OCI-LY7 (cell line): Measurements from ENCODE around the gene PELI2. TPM values are rescaled to one million over a fixed set of nuclear protein-coding genes. Genes with fewer than 3 reads are reported as not detected.

Experiments used
- BruUV-seq: library from RNA; stranded (reverse); fragments of 400-500 nt; replicated peaks from 2 replicates; lab custom pipeline; 2021; lab: Mats Ljungman, UMichigan
- CTCF ChIA-PET: fragments of 300-600 bp; sonication (Branson Sonifier 250); formaldehyde crosslinking; loops from one replicate; lab custom pipeline; 2022; ENCODE audit warnings: antibody characterized with exemption; ENCODE audit not compliant: unreplicated experiment; lab: Charles Lee
- POLR2A ChIA-PET: fragments of 300-600 bp; sonication (Branson Sonifier 250); formaldehyde crosslinking; loops from one replicate; lab custom pipeline; 2022; ENCODE audit warnings: antibody characterized with exemption; lab: Charles Lee
- DNase-seq: peaks from one replicate; pipeline ENCODE4 v3.0.0-alpha.2; 2015; ENCODE audit warnings: low spot score
- H2AFZ ChIP-seq: fragments of 200-600 bp; sonication (generic), shearing (Covaris generic); 2 replicates; pipeline ENCODE4 v1.6.1; 2014; ENCODE audit warnings: mild to moderate bottlenecking, antibody characterized with exemption, low read length, moderate library complexity
- H3K27ac ChIP-seq: fragments of 200-600 bp; sonication (generic); 2 replicates; pipeline ENCODE4 v1.5.1; 2014; ENCODE audit warnings: mixed run types, low read depth, mild to moderate bottlenecking, moderate library complexity, low read length, inconsistent platforms; ENCODE audit not compliant: poor library complexity, severe bottlenecking
- H3K36me3 ChIP-seq: fragments of 200-600 bp; sonication (generic); 2 replicates; pipeline ENCODE4 v1.6.1; 2014; ENCODE audit warnings: mild to moderate bottlenecking, antibody characterized with exemption, low read length, moderate library complexity, mixed read lengths; ENCODE audit not compliant: insufficient read depth
- H3K4me1 ChIP-seq: fragments of 200-600 bp; sonication (generic); 2 replicates; pipeline ENCODE4 v1.5.1; 2014; ENCODE audit warnings: mild to moderate bottlenecking, low read length; ENCODE audit not compliant: insufficient read depth, poor library complexity, severe bottlenecking
- H3K4me2 ChIP-seq: fragments of 200-600 bp; sonication (generic); 2 replicates; pipeline ENCODE4 v1.6.1; 2014; ENCODE audit warnings: mild to moderate bottlenecking, low read length
- H3K4me3 ChIP-seq: fragments of 200-600 bp; sonication (generic); 2 replicates; pipeline ENCODE4 v1.5.1; 2014; ENCODE audit warnings: mild to moderate bottlenecking, low read depth, low read length; ENCODE audit not compliant: poor library complexity, severe bottlenecking
- H3K79me2 ChIP-seq: fragments of 200-600 bp; sonication (generic); 2 replicates; pipeline ENCODE4 v1.6.1; 2016; ENCODE audit warnings: low read depth, mild to moderate bottlenecking, low read length, moderate library complexity, mixed read lengths; ENCODE audit not compliant: insufficient read depth
- H3K9me2 ChIP-seq: fragments of 200-600 bp; sonication (generic); 2 replicates; pipeline ENCODE4 v1.6.1; 2016; ENCODE audit warnings: mild to moderate bottlenecking, low read length, mixed read lengths; ENCODE audit not compliant: insufficient read depth
- H3K9me3 ChIP-seq: fragments of 200-600 bp; sonication (generic); 2 replicates; pipeline ENCODE4 v1.6.1; 2014; ENCODE audit warnings: mild to moderate bottlenecking, mixed run types, low read length, mixed read lengths
- H4K20me1 ChIP-seq: fragments of 200-600 bp; sonication (generic); 2 replicates; pipeline ENCODE4 v1.6.1; 2014; ENCODE audit warnings: mild to moderate bottlenecking, antibody characterized with exemption, low read length, moderate library complexity, mixed read lengths; ENCODE audit not compliant: insufficient read depth
- EZH2phosphoT487 ChIP-seq: fragments of 200-600 bp; sonication (generic); IDR thresholded peaks from 2 replicates; pipeline ENCODE4 v1.6.1; 2018; ENCODE audit warnings: low read depth, borderline replicate concordance, mild to moderate bottlenecking, mixed run types, antibody characterized with exemption, low read length, moderate library complexity, mixed read lengths
- intact Hi-C: fragments of 100-400 bp; cut with micrococcal nuclease; formaldehyde crosslinking; loops from one replicate; pipeline ENCODE4 v1.10.0; 2022; ENCODE audit not compliant: unreplicated experiment
- total RNA-seq, 2 experiments: library from RNA; depleted of rRNA in 1 of 2; stranded (reverse); fragments of >200 nt in 1 of 2; shearing (Covaris generic) in 1 of 2; gene quantifications; 2 replicates each; pipeline ENCODE4 v1.2.3, GENCODE V29; 2014 to 2022
- TF ChIP-seq, protein P1 (sequence below): fragments of 200-600 bp; sonication (generic); conservative IDR thresholded peaks from 2 replicates; pipeline ENCODE4 v1.5.1; 2014; ENCODE audit warnings: mild to moderate bottlenecking, antibody characterized with exemption, low read length, moderate library complexity, mixed read lengths

Gene PELI2
- total RNA-seq, 2 experiments from 2014 or later, result 2.8 to 3.8 TPM

DNA sequence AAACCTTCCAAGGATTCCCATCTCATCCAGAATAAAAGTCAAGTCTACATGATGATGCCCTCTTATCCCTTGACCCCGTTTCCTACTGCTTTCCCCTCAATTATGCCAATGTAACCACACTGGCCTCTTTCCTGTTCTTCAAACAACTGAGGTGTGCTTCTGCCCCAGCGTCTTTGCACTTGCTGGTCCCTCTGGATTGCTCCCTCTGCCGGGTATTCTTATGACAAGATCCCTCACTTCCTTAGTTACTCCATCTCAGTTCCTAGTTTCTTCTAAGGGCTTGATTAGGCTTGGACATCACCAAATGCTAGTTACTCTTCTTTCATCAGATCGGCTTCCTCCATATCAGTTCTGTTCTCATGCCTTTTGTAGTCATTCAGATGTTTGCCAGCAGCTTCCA is 32.7 kb upstream of the PELI2 start:
- Histone ChIP-seq H2AFZ (no peak overlapping the region), H3K79me2 (no peaks in the 10 kb centered on the region), H3K9me3 (no peaks in the 10 kb centered on the region), H3K27ac (no peak overlapping the region), H3K9me2 (no peaks in the 10 kb centered on the region), H3K4me2 (no peak overlapping the region), H3K4me1 (no peaks in the 10 kb centered on the region), H4K20me1 (no peaks in the 10 kb centered on the region), H3K36me3 (no peaks in the 10 kb centered on the region), H3K4me3 (no peak overlapping the region)
- ChIA-PET CTCF (no interaction called here), POLR2A (no interaction called here)
- BruUV-seq, result no TSS peak
- TF ChIP-seq, protein P1, sequence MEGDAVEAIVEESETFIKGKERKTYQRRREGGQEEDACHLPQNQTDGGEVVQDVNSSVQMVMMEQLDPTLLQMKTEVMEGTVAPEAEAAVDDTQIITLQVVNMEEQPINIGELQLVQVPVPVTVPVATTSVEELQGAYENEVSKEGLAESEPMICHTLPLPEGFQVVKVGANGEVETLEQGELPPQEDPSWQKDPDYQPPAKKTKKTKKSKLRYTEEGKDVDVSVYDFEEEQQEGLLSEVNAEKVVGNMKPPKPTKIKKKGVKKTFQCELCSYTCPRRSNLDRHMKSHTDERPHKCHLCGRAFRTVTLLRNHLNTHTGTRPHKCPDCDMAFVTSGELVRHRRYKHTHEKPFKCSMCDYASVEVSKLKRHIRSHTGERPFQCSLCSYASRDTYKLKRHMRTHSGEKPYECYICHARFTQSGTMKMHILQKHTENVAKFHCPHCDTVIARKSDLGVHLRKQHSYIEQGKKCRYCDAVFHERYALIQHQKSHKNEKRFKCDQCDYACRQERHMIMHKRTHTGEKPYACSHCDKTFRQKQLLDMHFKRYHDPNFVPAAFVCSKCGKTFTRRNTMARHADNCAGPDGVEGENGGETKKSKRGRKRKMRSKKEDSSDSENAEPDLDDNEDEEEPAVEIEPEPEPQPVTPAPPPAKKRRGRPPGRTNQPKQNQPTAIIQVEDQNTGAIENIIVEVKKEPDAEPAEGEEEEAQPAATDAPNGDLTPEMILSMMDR, result no peak
- TF ChIP-seq EZH2phosphoT487, result no peak
- intact Hi-C loops, result no loop called here
- no peak for DNase-seq

DNA sequence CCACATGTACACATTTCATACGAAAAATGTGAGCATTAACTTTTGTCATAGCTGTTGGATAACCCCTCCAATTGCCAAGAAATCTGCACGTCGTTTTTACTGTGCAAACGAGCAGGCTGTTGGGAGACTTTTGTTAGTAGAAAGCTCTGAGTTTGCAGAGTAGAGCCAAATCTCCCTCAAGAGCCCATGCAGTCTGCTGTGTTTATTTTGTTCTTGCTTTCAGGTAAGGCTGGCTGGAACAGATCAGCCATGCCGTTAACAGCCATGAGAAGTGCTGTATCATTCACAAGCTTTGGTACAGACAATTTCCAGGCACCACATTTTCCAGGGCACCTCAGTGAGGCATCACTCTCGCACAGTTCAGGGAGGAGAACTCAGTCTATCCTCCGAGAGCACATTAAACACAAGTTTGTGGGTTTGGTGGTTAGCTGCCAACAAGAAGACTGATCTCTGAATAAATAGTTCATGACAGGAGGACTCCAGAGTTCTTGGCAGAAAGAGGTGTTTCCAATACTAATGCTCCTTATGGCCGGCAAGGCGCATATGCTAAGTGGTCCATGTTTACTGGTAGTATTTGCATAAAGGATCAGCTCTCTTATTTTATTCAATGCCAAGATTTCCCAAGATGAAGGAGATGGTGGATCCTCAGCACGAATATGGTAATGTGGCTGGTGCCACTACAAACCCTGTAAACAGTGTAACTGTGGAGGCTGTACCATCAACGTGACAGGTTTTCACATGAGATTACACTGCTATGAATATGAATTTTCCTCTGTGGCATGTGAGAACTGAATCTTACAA is 30.3 kb upstream of the PELI2 start:
- no peaks in the 10 kb centered on the region for H3K4me1 ChIP-seq
- H4K20me1 ChIP-seq, result no peaks in the 10 kb centered on the region
- intact Hi-C loops, result no loop called here
- TF ChIP-seq, protein P1, result no peak
- TF ChIP-seq EZH2phosphoT487, result no peak
- no TSS peak for BruUV-seq
- ChIA-PET CTCF (no interaction called here), POLR2A (no interaction called here)
- no peak overlapping the region for H3K4me3 ChIP-seq
- H3K9me2 ChIP-seq, result no peaks in the 10 kb centered on the region
- H3K9me3 ChIP-seq, result no peaks in the 10 kb centered on the region
- H3K4me2 ChIP-seq, result no peak overlapping the region
- no peak overlapping the region for H2AFZ ChIP-seq
- no peak for DNase-seq
- no peaks in the 10 kb centered on the region for H3K79me2 ChIP-seq
- H3K36me3 ChIP-seq, result no peaks in the 10 kb centered on the region
- no peak overlapping the region for H3K27ac ChIP-seq

DNA sequence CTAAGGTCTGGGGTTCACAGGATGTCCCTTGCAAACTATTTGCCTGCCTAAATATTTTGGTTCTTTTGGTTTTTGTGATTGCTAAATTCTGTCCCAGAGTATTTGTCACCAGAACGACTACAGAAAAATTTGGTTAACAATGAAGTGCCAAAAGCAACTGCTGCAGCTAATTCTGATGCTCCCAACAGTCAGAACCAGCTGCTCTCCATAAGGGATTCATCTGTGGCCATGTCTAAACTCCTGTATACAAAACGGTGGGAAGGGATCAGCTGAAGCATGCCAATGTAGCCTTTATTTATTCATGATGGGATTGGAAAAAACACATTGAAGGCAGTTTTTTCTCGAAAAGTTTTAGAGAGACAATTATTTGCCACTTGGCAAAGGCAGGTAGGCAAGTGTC is 29.3 kb upstream of the PELI2 start:
- TF ChIP-seq EZH2phosphoT487, result no peak
- TF ChIP-seq, protein P1, result no peak
- Histone ChIP-seq H4K20me1 (no peaks in the 10 kb centered on the region), H3K9me3 (no peaks in the 10 kb centered on the region), H3K79me2 (no peaks in the 10 kb centered on the region), H3K9me2 (no peaks in the 10 kb centered on the region), H3K36me3 (no peaks in the 10 kb centered on the region), H3K27ac (no peak overlapping the region), H3K4me2 (no peak overlapping the region), H3K4me1 (no peaks in the 10 kb centered on the region), H2AFZ (no peak overlapping the region), H3K4me3 (no peak overlapping the region)
- no TSS peak for BruUV-seq
- ChIA-PET POLR2A (interaction anchor here (1.2 kb wide), 1 partner anchor 12 kb away, joined by 5 read pairs; no protein-coding TSS in a partner anchor), CTCF (no interaction called here)
- DNase-seq, result no peak
- intact Hi-C loops, result no loop called here
